ENCODE measurements around the gene P2RX4. TPM values are rescaled to one million over a fixed set of nuclear protein-coding genes. Genes with fewer than 3 reads are reported as not detected.
A peak's percentile ranks its signal among the peaks of the same experiment; 100 is the strongest.

The P2RX4 gene
- total RNA-seq (2016; rRNA removed; fragmentation: Illumina TruSeq; extraction: Trizol) = 9.5 and 13.8 TPM in 2 replicates
- total RNA-seq (2016; cell fraction: cytosol; rRNA removed; fragmentation: Illumina TruSeq; extraction: Trizol; ENCODE audit: low read depth) = 10.0 and 12.3 TPM in 2 replicates
- 8.9 and 14.2 TPM in 2 replicates for total RNA-seq (2016; cell fraction: insoluble cytoplasmic fraction; rRNA removed; fragmentation: Illumina TruSeq; extraction: Trizol)
- 9.6 and 14.1 TPM in 2 replicates for total RNA-seq (2016; cell fraction: membrane; rRNA removed; fragmentation: Illumina TruSeq; extraction: Trizol)
- total RNA-seq (2016; cell fraction: nucleus; rRNA removed; fragmentation: Illumina TruSeq; extraction: Trizol) = 15.1 and 21.0 TPM in 2 replicates
- 30.8 and 40.8 TPM in 2 replicates for polyA plus RNA-seq (2011; rRNA removed)
- 48.0 and 49.3 TPM in 2 replicates for polyA plus RNA-seq (2011; cell fraction: cytosol; rRNA removed)
- polyA plus RNA-seq (2011; cell fraction: nucleus; rRNA removed) = 46.2 and 52.0 TPM in 2 replicates
- 14.9 and 23.1 TPM in 2 replicates for polyA plus RNA-seq (2012)
- polyA plus RNA-seq (2016; cell fraction: cytosol; fragmentation: Illumina TruSeq; extraction: Trizol; ENCODE audit: low read depth) = 11.3 and 12.5 TPM in 2 replicates
- 9.2 and 9.3 TPM in 2 replicates for polyA plus RNA-seq (2016; cell fraction: insoluble cytoplasmic fraction; fragmentation: Illumina TruSeq; extraction: Trizol; ENCODE audit: low read depth)
- 10.7 and 12.6 TPM in 2 replicates for polyA plus RNA-seq (2016; cell fraction: membrane; fragmentation: Illumina TruSeq; extraction: Trizol; ENCODE audit: low read depth)
- polyA plus RNA-seq (2016; cell fraction: nucleus; fragmentation: Illumina TruSeq; extraction: Trizol; ENCODE audit: insufficient read depth, low read depth) = 24.7 and 29.5 TPM in 2 replicates
- polyA minus RNA-seq (2011; rRNA and poly(A)+ RNA removed; ENCODE audit: low replicate concordance) = 7.1 and 38.6 TPM in 2 replicates
- polyA minus RNA-seq (2011; cell fraction: cytosol; rRNA and poly(A)+ RNA removed) = 14.3 and 14.6 TPM in 2 replicates
- polyA minus RNA-seq (2011; cell fraction: nucleus; rRNA and poly(A)+ RNA removed) = 19.2 and 26.5 TPM in 2 replicates
- percentile 54 among the genes with signal in this experiment for Bru-seq, nascent RNA
- percentile 51 among the genes with signal in this experiment for BruChase-seq, experiment 1, labeled RNA remaining after a 6-hour chase
- percentile 50 among the genes with signal in this experiment for BruChase-seq, experiment 2, labeled RNA remaining after a 2-hour chase
- long read RNA-seq, experiment 1, transcript P2RX4-202 (12 exons, 2,032 nt) = major isoform, 20 of 28 reads
- long read RNA-seq, experiment 1, partial matches to known transcripts = 1 of 28 reads
- long read RNA-seq, experiment 1, other reads (novel, unspliced or antisense) = 5 of 28 reads
- long read RNA-seq, experiment 2, transcript P2RX4-202 (12 exons, 2,032 nt) = major isoform, 17 of 33 reads
- long read RNA-seq, experiment 2, partial matches to known transcripts = 2 of 33 reads
- long read RNA-seq, experiment 2, other reads (novel, unspliced or antisense) = 11 of 33 reads

GRCh38 chr12:121209624-121210572, at the start of gene P2RX4:
P2RX4 (plus strand) TSS chr12:121210129; CDS start chr12:121210165, 36 bp downstream.
- Histone ChIP-seq H3K27ac (ENCODE audit: extremely low read length, insufficient read depth, low read length) (peak within 1 kb of the TSS; percentile 60), H3K79me2 (ENCODE audit: insufficient read depth, low read length) (peaks cover 4% of the 10 kb centered on the region), H3K9me3 (ENCODE audit: low read length) (no peaks in the 10 kb centered on the region), H3K27me3 (ENCODE audit: control insufficient read depth in 1 of 2, insufficient read depth in 2 of 2, low read length in 2 of 2) (no peaks in the 10 kb centered on the region), H3K4me3 (replicated peaks in 1 of 3; ENCODE audit: insufficient read depth in 1 of 3, low read depth in 2 of 3, low read length in 3 of 3) (peak within 1 kb of the TSS; percentile 76 to 87 (median 77)), H3K4me2 (ENCODE audit: low read depth, low read length) (peak within 1 kb of the TSS; percentile 81), H3K36me3 (replicated peaks in 1 of 2; ENCODE audit: control insufficient read depth in 1 of 2, insufficient read depth in 2 of 2, low read length in 2 of 2) (no peaks in the 10 kb centered on the region), H4K20me1 (ENCODE audit: insufficient read depth, low read length) (no peaks in the 10 kb centered on the region), H2AFZ (ENCODE audit: low read length) (no peak within 1 kb of the TSS), H3K9ac (ENCODE audit: insufficient read depth, low read depth, low read length) (peak within 1 kb of the TSS; percentile 84), H3K4me1 (ENCODE audit: insufficient read depth, low read length) (peaks cover 23% of the 10 kb centered on the region)
- FAIRE-seq = no peak
- CTCF ChIA-PET (ENCODE audit: low intra/inter-chr PET ratio, low total read pairs) = no interaction called here
- intact Hi-C loops (cut with micrococcal nuclease; ENCODE audit: unreplicated experiment) (loop anchor here (10.0 kb wide), 1 partner anchor 95 kb away; no protein-coding TSS in a partner anchor), in situ Hi-C loops (cut with HindIII; ENCODE audit: extremely low pct_ligation_motif_present, low pct_unique_long_range_greater_than_20kb) (no loop called here)
- WGBS (ENCODE audit: low lambda C conversion rate) = 16% methylated on average over 42 of the region's 97 CpGs
- POLR2A ChIA-PET = no interaction called here
- peak; percentile 97 for ATAC-seq
- DNase-seq (ENCODE audit: low spot score) = peak; percentile 64
- no TSS peak for BruUV-seq (replicated peaks)
- TF ChIP-seq, protein P1, sequence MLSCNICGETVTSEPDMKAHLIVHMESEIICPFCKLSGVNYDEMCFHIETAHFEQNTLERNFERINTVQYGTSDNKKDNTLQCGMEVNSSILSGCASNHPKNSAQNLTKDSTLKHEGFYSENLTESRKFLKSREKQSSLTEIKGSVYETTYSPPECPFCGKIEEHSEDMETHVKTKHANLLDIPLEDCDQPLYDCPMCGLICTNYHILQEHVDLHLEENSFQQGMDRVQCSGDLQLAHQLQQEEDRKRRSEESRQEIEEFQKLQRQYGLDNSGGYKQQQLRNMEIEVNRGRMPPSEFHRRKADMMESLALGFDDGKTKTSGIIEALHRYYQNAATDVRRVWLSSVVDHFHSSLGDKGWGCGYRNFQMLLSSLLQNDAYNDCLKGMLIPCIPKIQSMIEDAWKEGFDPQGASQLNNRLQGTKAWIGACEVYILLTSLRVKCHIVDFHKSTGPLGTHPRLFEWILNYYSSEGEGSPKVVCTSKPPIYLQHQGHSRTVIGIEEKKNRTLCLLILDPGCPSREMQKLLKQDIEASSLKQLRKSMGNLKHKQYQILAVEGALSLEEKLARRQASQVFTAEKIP (CRISPR knock-in tag; IDR thresholded peaks at IDR 0.05; ENCODE audit: borderline replicate concordance) = no peak
- peak; percentile 81; the same call in 1 of the 2 replicates for TF ChIP-seq DNMT1 (CRISPR knock-in tag; IDR thresholded peaks at IDR 0.05)
- TF ChIP-seq HMG20B (CRISPR knock-in tag; conservative IDR thresholded peaks at IDR 0.05) = 0 out of 2 replicates have a peak, but pooled peaks have one; percentile 11
- no peak for TF ChIP-seq PCBP2 (optimal IDR thresholded peaks at IDR 0.05; ENCODE audit: low read depth, low read length, poor library complexity, severe bottlenecking)
- no peak for TF ChIP-seq ZNF629 (CRISPR knock-in tag; conservative IDR thresholded peaks at IDR 0.05)
- TF ChIP-seq HNRNPH1 (optimal IDR thresholded peaks at IDR 0.05; ENCODE audit: low read depth, low read length) = peak; percentile 60
- TF ChIP-seq KDM5B (CRISPR knock-in tag; IDR thresholded peaks at IDR 0.05; ENCODE audit: borderline replicate concordance) = peak; percentile 71; the same call in 1 of the 2 replicates
- TF ChIP-seq TOPORS (CRISPR knock-in tag; IDR thresholded peaks at IDR 0.05) = peak; percentile 87
- no peak for TF ChIP-seq PRDM4 (CRISPR knock-in tag; IDR thresholded peaks at IDR 0.05; ENCODE audit: borderline replicate concordance)
- no peak for TF ChIP-seq ZNF75D (CRISPR knock-in tag; IDR thresholded peaks at IDR 0.05; ENCODE audit: borderline replicate concordance)
- peak; percentile 68; the same call in 1 of the 2 replicates for TF ChIP-seq THAP11 (CRISPR knock-in tag; IDR thresholded peaks at IDR 0.05)
- peak; percentile 94 for TF ChIP-seq POLR2G (IDR thresholded peaks at IDR 0.05; ENCODE audit: low read depth, low read length)
- TF ChIP-seq ZNF816 (CRISPR knock-in tag; IDR thresholded peaks at IDR 0.05; ENCODE audit: borderline replicate concordance) = no peak
